Measurements from ENCODE around the gene GREM1.

GREM1 gene

GRCh38 chr15:32715276-32715675 lies 2.5 kb upstream of the GREM1 start:
- TF ChIP-seq EZH2 (IDR thresholded peaks at IDR 0.05; ENCODE audit: borderline replicate concordance, low read length) = no peak
- no peak for TF ChIP-seq CTCF (IDR thresholded peaks at IDR 0.05; ENCODE audit: low read length)
- H3K36me3 ChIP-seq (ENCODE audit: insufficient read depth, low read length) = no peaks in the 10 kb centered on the region
- no peaks in the 10 kb centered on the region for H3K9me3 ChIP-seq (ENCODE audit: low read length)
- H3K4me1 ChIP-seq (ENCODE audit: insufficient read depth, low read length, severe bottlenecking) = no peaks in the 10 kb centered on the region
- H3K4me3 ChIP-seq (ENCODE audit: low read depth, low read length, poor library complexity, severe bottlenecking) = no peak overlapping the region
- no peak overlapping the region for H2AFZ ChIP-seq (ENCODE audit: low read length)
- no peaks in the 10 kb centered on the region for H4K20me1 ChIP-seq (ENCODE audit: insufficient read depth, low read length)
- no peaks in the 10 kb centered on the region for H3F3A ChIP-seq (ENCODE audit: insufficient read depth, low read length)
- no peak overlapping the region for H3K4me2 ChIP-seq (ENCODE audit: low read length)
- H3K9me2 ChIP-seq (ENCODE audit: low read depth, low read length) = no peaks in the 10 kb centered on the region
- H3K9ac ChIP-seq (ENCODE audit: low read length) = no peak overlapping the region
- no peak overlapping the region for H3K27ac ChIP-seq (ENCODE audit: low read depth, low read length, poor library complexity, severe bottlenecking)
- H3K27me3 ChIP-seq (ENCODE audit: insufficient read depth, low read length) = no peaks in the 10 kb centered on the region
- no peaks in the 10 kb centered on the region for H3K79me2 ChIP-seq (ENCODE audit: insufficient read depth, low read length)

GRCh38 chr15:32716216-32716914 lies 1.4 kb upstream of the GREM1 start:
- Histone ChIP-seq H3K9me3 (ENCODE audit: low read length) (no peaks in the 10 kb centered on the region), H3K9ac (ENCODE audit: low read length) (no peak overlapping the region), H3K27ac (ENCODE audit: low read depth, low read length, poor library complexity, severe bottlenecking) (no peak overlapping the region), H3F3A (ENCODE audit: insufficient read depth, low read length) (no peaks in the 10 kb centered on the region), H3K9me2 (ENCODE audit: low read depth, low read length) (no peaks in the 10 kb centered on the region), H3K79me2 (ENCODE audit: insufficient read depth, low read length) (no peaks in the 10 kb centered on the region), H3K4me2 (ENCODE audit: low read length) (no peak overlapping the region), H4K20me1 (ENCODE audit: insufficient read depth, low read length) (no peaks in the 10 kb centered on the region), H3K36me3 (ENCODE audit: insufficient read depth, low read length) (no peaks in the 10 kb centered on the region), H2AFZ (ENCODE audit: low read length) (no peak overlapping the region), H3K4me1 (ENCODE audit: insufficient read depth, low read length, severe bottlenecking) (no peaks in the 10 kb centered on the region), H3K27me3 (ENCODE audit: insufficient read depth, low read length) (no peaks in the 10 kb centered on the region), H3K4me3 (ENCODE audit: low read depth, low read length, poor library complexity, severe bottlenecking) (no peak overlapping the region)
- TF ChIP-seq CTCF (IDR thresholded peaks at IDR 0.05; ENCODE audit: low read length) (no peak), EZH2 (IDR thresholded peaks at IDR 0.05; ENCODE audit: borderline replicate concordance, low read length) (no peak)

- no peak overlapping the region for H3K4me2 ChIP-seq (ENCODE audit: low read length)
- no peaks in the 10 kb centered on the region for H3K9me3 ChIP-seq (ENCODE audit: low read length)
- no peak overlapping the region for H3K27ac ChIP-seq (ENCODE audit: low read depth, low read length, poor library complexity, severe bottlenecking)
- no peak overlapping the region for H3K9ac ChIP-seq (ENCODE audit: low read length)
- H3F3A ChIP-seq (ENCODE audit: insufficient read depth, low read length) = no peaks in the 10 kb centered on the region
- no peaks in the 10 kb centered on the region for H4K20me1 ChIP-seq (ENCODE audit: insufficient read depth, low read length)
- no peaks in the 10 kb centered on the region for H3K9me2 ChIP-seq (ENCODE audit: low read depth, low read length)
- H3K36me3 ChIP-seq (ENCODE audit: insufficient read depth, low read length) = no peaks in the 10 kb centered on the region
- no peaks in the 10 kb centered on the region for H3K27me3 ChIP-seq (ENCODE audit: insufficient read depth, low read length)
- TF ChIP-seq EZH2 (IDR thresholded peaks at IDR 0.05; ENCODE audit: borderline replicate concordance, low read length) (no peak), CTCF (IDR thresholded peaks at IDR 0.05; ENCODE audit: low read length) (no peak)
- no peak overlapping the region for H3K4me3 ChIP-seq (ENCODE audit: low read depth, low read length, poor library complexity, severe bottlenecking)
- no peak overlapping the region for H2AFZ ChIP-seq (ENCODE audit: low read length)
- no peaks in the 10 kb centered on the region for H3K4me1 ChIP-seq (ENCODE audit: insufficient read depth, low read length, severe bottlenecking)
- no peaks in the 10 kb centered on the region for H3K79me2 ChIP-seq (ENCODE audit: insufficient read depth, low read length)
Measured at GRCh38 chr15:32716915-32717425, 834 bp upstream of the GREM1 start.
